ENCODE measurements around the gene PARP6. TPM values are rescaled to one million over a fixed set of nuclear protein-coding genes. Genes with fewer than 3 reads are reported as not detected.

The PARP6 gene
- total RNA-seq, 4 donors from 2014 or later = 52.4 to 65.7 (median 59.4) TPM

- DNase-seq (ENCODE audit: low spot score) (no peak), ATAC-seq (ENCODE audit: low FRiP score) (no peak)
- no peak for TF ChIP-seq CTCF (IDR thresholded peaks at IDR 0.05)
These were observed 30.6 kb upstream of the PARP6 start for GRCh38 chr15:72302955-72303354.

GRCh38 chr15:72289597-72290325, 17.4 kb upstream of the PARP6 start:
- TF ChIP-seq CTCF (IDR thresholded peaks at IDR 0.05) = no peak
- ATAC-seq (ENCODE audit: low FRiP score) = no peak
- no peak for DNase-seq (ENCODE audit: low spot score)

GRCh38 chr15:72288796-72289596, 16.6 kb upstream of the PARP6 start:
- ATAC-seq (ENCODE audit: low FRiP score) (no peak), DNase-seq (ENCODE audit: low spot score) (no peak)
- no peak for TF ChIP-seq CTCF (IDR thresholded peaks at IDR 0.05)

GRCh38 chr15:72285927-72286516, 13.7 kb upstream of the PARP6 start:
- ATAC-seq (ENCODE audit: low FRiP score) = no peak
- no peak for DNase-seq (ENCODE audit: low spot score)

GRCh38 chr15:72285402-72285801, 13.0 kb upstream of the PARP6 start:
- DNase-seq (ENCODE audit: low spot score) (no peak), ATAC-seq (ENCODE audit: low FRiP score) (no peak)
- TF ChIP-seq CTCF (IDR thresholded peaks at IDR 0.05) = no peak

More at GRCh38 chr15:72285927-72286516, 13.7 kb upstream of the PARP6 start:
- no peak for TF ChIP-seq CTCF (IDR thresholded peaks at IDR 0.05)

GRCh38 chr15:72284781-72285180, 12.4 kb upstream of the PARP6 start:
- DNase-seq (ENCODE audit: low spot score) (no peak), ATAC-seq (ENCODE audit: low FRiP score) (no peak)
- no peak for TF ChIP-seq CTCF (IDR thresholded peaks at IDR 0.05)
